Tibial nerve (tissue), 4 donors: ENCODE results near the gene YIF1B.

Source experiments
- CTCF ChIP-seq, 5 experiments: fragments of 200-600 bp in 3 of 5; fragments of 450-650 bp in 2 of 5; sonication (generic) in 3 of 5; IDR thresholded peaks; one replicate each; pipeline ENCODE4 v1.5.1; 2016 to 2019; ENCODE audit warnings: antibody characterized with exemption in 5 of 5, mild to moderate bottlenecking in 3 of 5, moderate library complexity in 2 of 5
- EP300 ChIP-seq, 2 donors: sonication (generic); formaldehyde crosslinking; IDR thresholded peaks; one replicate each; pipeline ENCODE4 v1.6.1; 2017; ENCODE audit warnings: antibody characterized with exemption in 2 of 2, mild to moderate bottlenecking in 1 of 2
- POLR2A ChIP-seq, 2 donors: fragments of 450-650 bp; IDR thresholded peaks; one replicate each; pipeline ENCODE4 v1.6.1; 2017; ENCODE audit warnings: antibody characterized with exemption in 2 of 2, mild to moderate bottlenecking in 2 of 2, moderate library complexity in 2 of 2

- TF ChIP-seq POLR2A (IDR thresholded peaks at IDR 0.05) (no peak), CTCF (IDR thresholded peaks at IDR 0.05) (no peak), EP300 (IDR thresholded peaks at IDR 0.05) (no peak)
Observed at GRCh38 chr19:38276942-38277517, 38.7 kb downstream of the YIF1B start.
